Measurements from ENCODE around the gene LASP1.
"Not testable (repeated sequence)": the region's sequence is repeated elsewhere in the genome, so short reads cannot be mapped to it uniquely, and the experiment has no call there.

The LASP1 gene

DNA sequence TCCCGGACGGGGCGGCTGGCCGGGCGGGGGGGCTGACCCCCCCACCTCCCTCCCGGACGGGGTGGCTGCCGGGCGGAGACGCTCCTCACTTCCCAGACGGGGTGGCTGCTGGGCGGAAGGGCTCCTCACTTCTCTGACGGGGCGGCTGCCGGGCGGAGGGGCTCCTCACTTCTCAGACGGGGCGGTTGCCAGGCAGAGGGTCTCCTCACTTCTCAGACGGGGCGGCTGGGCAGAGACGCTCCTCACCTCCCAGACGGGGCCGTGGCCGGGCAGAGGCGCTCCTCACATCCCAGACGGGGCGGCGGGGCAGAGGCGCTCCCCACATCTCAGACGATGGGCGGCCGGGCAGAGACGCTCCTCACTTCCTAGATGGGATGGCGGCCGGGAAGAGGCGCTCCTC lies 60.9 kb downstream of the LASP1 start:
- DNase-seq (ENCODE audit: low spot score): not testable (repeated sequence)

DNA sequence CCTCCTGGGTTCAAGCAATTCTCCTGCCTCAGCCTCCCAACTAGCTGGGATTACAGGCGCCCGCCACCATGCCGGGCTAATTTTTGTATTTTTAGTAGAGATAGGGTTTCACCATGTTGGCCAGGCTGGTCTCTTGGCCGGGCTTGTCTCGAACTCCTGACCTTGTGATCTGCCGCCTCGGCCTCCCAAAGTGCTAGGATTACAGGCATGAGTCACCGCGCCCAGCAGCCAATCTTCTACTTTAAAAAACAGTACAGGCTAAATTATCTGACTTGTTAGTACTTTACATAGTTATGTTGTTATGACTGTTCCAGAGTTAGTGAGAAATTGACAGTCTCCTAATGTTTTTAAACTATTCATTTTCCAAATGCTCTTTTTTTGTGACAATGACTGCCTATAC lies 64.1 kb downstream of the LASP1 start:
- DNase-seq (ENCODE audit: low spot score): not testable (repeated sequence)

DNA sequence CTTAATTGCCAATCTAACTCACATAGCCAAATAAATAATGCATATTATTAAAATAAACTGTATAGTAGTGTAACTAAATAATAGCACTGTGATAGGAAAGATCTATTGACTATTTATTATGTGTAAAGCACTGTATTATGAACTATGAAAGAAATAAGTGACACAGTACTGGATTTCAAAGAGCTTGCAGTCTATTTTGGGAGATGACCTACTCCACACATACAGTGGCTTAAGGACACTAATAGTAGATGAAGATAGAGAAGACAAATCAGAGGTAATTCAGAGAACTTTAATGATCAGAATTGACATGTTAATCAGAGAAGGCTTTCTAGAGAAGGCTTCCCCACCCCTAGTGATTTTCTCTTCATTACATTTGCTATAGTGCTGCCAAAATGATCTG lies 70.1 kb downstream of the LASP1 start:
- no peak for DNase-seq (ENCODE audit: low spot score)

DNA sequence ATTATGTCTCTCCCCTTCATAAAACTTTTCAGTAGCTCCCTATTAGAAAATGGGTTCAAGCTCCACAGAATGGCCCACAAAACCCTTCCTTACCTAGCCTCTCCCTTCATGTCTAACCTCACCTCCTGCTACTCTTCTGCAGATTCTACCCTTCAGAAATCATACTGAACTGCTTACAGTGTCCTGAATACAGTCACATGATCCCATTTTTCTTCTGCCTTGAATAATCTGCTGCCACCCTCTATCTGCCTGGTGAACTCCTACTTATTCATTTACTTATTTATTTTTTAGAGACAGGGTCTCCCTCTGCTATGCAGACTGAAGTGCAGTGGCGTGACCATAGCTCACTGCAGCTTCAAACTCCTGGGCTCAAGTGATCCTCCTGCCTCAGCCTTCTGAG lies 70.5 kb downstream of the LASP1 start:
- DNase-seq (ENCODE audit: low spot score): no peak

DNA sequence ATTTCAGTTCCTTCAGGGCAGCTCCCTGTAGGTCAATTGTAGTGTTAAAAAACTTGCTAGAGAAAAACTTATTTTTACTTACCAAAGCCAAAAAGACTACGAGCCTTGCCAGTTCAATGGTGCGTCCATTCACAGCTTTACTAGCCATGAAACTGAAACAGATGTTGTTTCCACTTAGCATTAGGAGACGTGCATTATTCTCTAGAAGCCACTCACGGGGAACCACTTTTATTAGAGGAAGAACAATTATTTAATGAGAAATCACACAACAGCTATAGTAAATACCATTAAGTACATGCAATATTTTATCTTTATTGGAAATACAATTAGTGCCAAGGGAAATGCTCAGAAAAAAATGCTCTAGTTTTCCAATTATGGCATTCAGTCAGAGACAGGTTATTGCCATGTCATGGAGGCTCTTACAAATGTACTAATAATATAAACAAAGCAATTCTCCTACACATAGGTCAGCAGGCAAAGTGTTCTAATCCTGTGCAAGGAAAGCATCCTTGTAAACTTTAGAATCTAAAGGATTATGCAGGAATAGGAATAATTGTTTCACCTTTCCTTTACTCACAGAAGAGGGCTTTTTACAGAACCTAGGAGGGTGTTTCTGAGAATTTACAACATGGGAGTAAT lies 73.0 kb downstream of the LASP1 start:
- no peak for DNase-seq (ENCODE audit: low spot score)

DNA sequence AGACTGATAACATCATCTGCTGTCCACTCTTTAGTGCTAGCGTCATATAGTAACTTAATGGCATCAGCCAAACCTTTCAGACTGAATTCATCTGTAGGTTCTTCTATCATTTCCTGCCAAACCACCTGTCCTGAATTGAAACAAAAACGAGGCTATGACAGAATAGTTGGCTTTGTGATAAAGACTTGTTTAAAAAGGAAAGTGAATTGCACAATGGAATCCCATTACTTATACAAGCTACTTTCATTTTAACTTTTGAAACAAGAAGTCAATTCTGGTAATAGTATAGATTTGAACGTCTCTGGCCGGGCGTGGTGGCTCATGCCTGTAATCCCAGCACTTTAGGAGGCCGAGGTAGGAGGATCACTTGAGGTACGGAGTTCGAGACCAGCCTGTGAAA lies 73.7 kb downstream of the LASP1 start:
- DNase-seq (ENCODE audit: low spot score): no peak

DNA sequence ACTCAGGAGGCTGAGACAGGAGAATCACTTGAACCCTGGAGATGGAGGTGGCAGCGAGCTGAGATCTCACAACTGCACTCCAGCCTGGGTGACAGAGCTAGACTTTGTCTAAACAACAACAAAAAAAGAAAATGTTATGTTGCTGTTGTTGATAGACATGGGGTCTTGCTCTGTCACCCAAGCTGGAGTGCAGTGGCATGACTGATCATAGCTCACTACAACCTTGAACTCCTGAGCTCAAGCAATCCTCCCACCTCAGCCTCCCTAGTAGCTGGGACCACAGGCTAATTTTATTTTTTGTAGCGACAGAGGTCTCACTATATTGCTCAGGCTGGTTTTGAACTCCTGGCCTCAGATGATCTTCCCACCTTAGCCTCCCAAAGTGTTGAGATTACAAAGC lies 77.3 kb downstream of the LASP1 start:
- no peak for DNase-seq (ENCODE audit: low spot score)

DNA sequence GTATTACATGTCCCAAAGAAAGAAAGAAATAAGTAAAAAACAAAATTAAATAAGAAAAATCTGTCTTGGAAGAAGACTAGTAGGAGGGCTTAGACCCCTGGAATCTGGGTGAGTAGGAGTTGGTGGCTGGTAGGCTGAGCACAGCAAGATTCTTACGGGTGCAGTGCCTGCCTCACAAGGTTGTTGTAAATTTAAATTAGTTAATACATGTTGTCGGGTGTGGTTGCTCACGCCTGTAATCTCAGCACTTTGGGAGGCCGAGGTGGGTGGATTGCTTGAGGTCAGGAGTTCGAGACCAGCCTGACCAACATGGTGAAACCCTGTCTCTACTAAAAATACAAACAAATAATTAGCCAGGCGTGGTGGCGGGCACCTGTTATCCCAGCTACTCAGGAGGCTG lies 83.9 kb downstream of the LASP1 start:
- DNase-seq (ENCODE audit: low spot score): not testable (repeated sequence)

DNA sequence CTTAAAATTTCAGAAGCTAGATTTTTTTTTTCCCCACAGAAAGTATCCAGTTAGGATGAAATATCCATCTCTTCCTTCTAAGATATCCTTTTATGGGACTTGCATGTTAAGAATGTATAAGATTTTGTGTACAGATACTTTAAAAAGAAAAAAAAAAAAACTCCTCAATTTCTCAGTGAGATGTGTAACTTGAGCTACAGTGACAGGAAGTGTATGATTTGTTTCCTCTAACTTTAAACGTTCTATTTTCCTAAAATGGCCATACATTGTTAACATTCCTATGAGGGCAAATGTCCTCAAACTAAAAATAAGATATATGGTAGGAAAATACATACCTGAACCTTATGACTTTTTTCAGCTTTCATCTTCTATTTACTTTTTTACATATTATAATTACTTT lies 88.5 kb downstream of the LASP1 start:
- DNase-seq (ENCODE audit: low spot score): no peak

DNA sequence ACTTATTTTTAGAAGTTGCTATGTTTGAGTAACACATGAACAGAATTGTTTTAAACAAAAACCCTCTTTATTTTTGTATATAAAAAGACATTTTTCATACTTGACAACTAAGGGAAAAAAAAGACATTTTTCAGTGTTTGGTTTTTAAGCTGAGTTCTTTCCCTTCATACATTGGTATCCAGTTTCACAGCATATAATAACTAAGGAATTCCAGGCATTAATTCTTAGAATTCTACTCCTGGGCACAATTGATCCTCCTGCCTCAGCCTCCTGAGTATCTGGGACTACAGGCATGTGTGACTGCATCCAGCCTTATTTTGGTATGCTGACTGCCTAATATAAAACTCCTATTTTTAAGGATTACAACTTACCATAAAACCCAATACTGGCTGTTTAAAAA lies 88.9 kb downstream of the LASP1 start:
- DNase-seq (ENCODE audit: low spot score): no peak

DNA sequence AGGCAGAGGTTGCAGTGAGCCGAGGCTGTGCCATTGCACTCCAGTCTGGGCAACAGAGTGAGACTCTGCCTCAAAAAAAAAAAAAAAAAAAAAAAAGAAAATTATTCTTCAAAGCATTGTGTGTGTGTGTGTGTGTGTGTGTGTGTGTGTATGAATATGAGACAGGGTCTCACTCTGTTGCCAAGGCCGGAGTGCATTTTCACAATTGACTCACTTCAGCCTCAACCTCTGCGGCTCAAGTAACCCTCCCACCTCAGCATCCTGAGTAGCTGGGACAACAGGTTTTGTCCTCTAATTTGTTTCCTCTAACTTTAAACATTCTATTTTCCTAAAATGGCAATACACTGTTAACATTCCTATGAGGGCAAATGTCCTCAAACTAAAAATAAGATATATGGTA lies 89.7 kb downstream of the LASP1 start:
- no peak for DNase-seq (ENCODE audit: low spot score)

DNA sequence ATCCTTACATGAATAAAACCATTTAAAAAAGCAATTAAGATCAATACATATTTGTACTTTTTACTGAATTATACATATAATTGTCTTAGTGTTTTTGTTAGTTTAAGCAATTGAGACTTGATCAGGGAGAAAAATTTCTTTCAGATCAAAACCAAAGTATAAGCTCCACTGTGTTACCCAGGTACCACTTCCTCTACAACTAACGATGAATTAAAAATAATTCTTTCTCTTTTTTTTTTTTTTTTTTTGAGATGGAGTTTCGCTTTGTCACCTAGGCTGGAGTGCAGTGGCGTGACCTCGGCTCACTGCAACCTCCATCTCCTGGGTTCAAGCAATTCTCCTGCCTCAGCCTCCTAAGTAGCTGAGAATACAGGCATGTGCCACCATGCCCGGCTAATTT lies 90.5 kb downstream of the LASP1 start:
- DNase-seq (ENCODE audit: low spot score): no peak

DNA sequence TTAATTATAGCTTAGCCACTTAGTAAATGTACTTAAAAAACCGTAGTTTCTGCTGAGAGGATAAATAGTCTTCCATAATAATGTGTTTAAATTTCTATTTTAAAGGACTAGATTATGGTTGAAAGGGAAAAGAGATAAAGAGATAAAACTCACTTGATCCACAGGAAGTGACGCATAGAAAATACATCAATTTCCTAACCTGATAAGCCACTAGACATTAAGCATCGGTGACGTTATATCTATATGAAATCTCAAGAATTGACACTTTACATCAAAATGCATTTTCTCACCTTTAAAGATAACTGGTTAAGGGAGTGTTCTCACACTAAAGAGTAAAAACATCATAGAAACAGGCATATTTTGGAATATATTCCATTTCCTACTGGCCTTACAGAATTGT lies 91.6 kb downstream of the LASP1 start:
- no peak for DNase-seq (ENCODE audit: low spot score)

DNA sequence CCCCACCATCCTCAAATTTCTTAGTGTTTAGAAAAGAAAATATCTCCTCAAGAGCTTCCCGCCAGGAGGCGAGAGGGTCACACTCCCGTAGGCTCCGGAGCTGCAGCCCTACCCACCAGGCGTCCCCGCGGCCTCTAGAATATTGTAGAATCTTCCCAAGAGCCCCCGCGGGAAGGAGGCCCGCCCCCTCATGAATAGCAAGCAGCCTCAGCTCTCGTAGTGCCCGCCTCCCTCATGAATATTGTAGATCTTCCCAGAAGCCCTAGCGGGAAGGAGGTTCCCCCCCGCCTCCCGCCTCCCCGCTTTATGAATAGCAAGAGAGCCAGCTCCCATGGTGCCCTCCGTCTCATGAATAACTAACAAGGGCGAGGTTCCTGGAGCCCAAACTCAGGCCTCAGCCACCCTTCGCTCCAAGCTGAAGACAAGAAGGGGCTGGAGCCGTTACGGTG lies 97.5 kb downstream of the LASP1 start, which contains the start of gene FBXO47:
TSS of gene FBXO47 (minus strand) at position 114 of the 449 bp plus-strand sequence. CDS start 4,378 bp downstream, outside the sequence.
- peak; percentile 89 for DNase-seq (ENCODE audit: low spot score)

DNA sequence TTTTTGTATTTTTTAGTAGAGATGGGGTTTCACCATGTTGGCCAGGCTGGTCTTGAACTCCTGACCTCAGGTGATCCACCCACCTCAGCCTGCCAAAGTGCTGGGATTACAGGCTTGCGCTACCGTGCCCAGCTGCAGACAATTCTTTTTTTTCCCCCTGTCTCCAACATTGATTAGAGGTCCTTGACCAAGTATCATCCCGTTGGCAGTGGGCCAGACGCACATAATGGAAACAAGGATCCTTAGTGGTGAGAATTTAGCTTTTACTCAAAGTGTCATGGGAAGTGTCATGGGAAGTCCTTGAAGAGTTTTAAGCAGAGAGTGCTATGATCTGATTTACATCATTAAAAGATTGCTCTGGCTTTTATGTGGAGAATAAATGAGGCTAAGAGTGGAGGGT lies 99.4 kb downstream of the LASP1 start:
- no peak for DNase-seq (ENCODE audit: low spot score)

DNA sequence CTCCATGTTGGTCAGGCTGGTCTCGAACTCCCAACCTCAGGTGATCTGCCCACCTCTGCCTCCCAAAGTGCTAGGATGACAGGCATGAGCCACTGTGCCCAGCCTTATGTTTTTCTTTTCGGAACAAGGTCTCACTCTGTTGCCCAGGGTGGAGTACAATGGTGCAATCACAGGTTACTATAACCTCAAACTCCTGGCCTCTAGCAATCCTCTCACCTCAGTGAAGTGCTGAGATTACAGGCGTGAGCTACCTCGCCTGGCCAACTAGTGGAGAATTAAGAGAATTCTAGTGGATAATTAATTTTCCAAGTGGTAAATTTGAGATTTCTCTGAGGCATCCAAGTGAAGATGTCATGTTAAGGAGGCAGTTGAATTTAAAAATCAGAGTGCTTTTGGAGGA lies 100.3 kb downstream of the LASP1 start:
- no peak for DNase-seq (ENCODE audit: low spot score)

DNA sequence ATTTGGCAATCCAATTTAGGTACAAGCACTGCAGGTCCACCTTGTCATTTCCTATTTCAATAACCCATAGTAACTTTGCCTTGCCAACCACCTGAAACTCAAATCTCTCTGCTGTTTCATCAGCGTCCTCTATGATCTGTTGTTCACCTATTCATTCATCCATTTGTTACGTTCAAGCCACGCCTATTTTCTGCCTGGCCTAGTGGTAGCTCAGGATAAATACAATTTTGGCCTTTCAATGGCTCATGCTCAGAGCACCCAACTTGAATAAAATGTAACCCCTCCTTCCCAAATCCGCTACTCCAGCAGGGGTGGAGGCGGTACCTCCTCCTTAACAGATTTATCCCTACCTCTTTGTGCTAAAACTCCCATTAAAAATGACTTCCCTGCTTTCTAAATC lies 100.9 kb downstream of the LASP1 start:
- no peak for DNase-seq (ENCODE audit: low spot score)
